GM12878 (cell line): ENCODE data around the gene SCGN.

Experiments used
- CHD2 ChIP-seq: IDR thresholded peaks from 2 replicates; pipeline ENCODE4 v1.6.1; 2011; ENCODE audit warnings: low read depth, low read length, improper control_type of control experiment, borderline replicate concordance
- CTCF ChIP-seq, 3 experiments: IDR thresholded peaks in 2 of 3; conservative IDR thresholded peaks in 1 of 3; 2 replicates each; pipeline ENCODE4 v1.5.1; 2011; ENCODE audit warnings: low read depth in 3 of 3, low read length in 3 of 3, mild to moderate bottlenecking in 3 of 3, control low read depth in 2 of 3, moderate library complexity in 2 of 3, inconsistent platforms in 1 of 3, mixed read lengths in 1 of 3; ENCODE audit not compliant: control insufficient read depth in 2 of 3, insufficient read depth in 1 of 3; ENCODE audit errors: extremely low read depth in 1 of 3
- EP300 ChIP-seq, 2 experiments: fragments of 150-350 bp in 1 of 2; IDR thresholded peaks; 2 replicates each; pipeline ENCODE4 v1.6.1; 2011 to 2012; ENCODE audit warnings: low read depth in 2 of 2, low read length in 2 of 2, borderline replicate concordance in 1 of 2, improper control_type of control experiment in 1 of 2, inconsistent platforms in 1 of 2; ENCODE audit not compliant: control insufficient read depth in 1 of 2
- EZH2 ChIP-seq: IDR thresholded peaks from 2 replicates; pipeline ENCODE4 v1.6.1; 2012; ENCODE audit warnings: low read depth, mild to moderate bottlenecking, control low read depth, inconsistent platforms, low read length, borderline replicate concordance; ENCODE audit not compliant: control insufficient read depth
- FOXK2 ChIP-seq: fragments of 450-650 bp; IDR thresholded peaks from 2 replicates; pipeline ENCODE4 v1.6.1; 2017; ENCODE audit warnings: mild to moderate bottlenecking, moderate library complexity
- HDAC6 ChIP-seq: fragments of 200-600 bp; sonication (generic); IDR thresholded peaks from one replicate; pipeline ENCODE4 v1.8.0; 2017; ENCODE audit warnings: antibody characterized with exemption; ENCODE audit not compliant: unreplicated experiment
- NFYA ChIP-seq: IDR thresholded peaks from 2 replicates; pipeline ENCODE4 v1.6.1; 2011; ENCODE audit warnings: low read depth, mild to moderate bottlenecking, low read length, improper control_type of control experiment, borderline replicate concordance
- POLR2AphosphoS5 ChIP-seq: IDR thresholded peaks from 2 replicates; pipeline ENCODE4 v1.6.1; 2011; ENCODE audit warnings: mild to moderate bottlenecking, low read length, inconsistent platforms
- RB1 ChIP-seq: fragments of 450-650 bp; formaldehyde crosslinking; IDR thresholded peaks from 2 replicates; pipeline ENCODE4 v1.6.1; 2017; ENCODE audit warnings: mild to moderate bottlenecking, borderline replicate concordance
- RFX5 ChIP-seq: IDR thresholded peaks from 2 replicates; pipeline ENCODE4 v1.6.1; 2011; ENCODE audit warnings: low read depth, low read length, improper control_type of control experiment
- TCF7 ChIP-seq: IDR thresholded peaks from 2 replicates; pipeline ENCODE4 v1.6.1; 2014; ENCODE audit warnings: antibody characterized with exemption, borderline replicate concordance
- ZBTB33 ChIP-seq: fragments of 450-650 bp; IDR thresholded peaks from 2 replicates; pipeline ENCODE4 v1.6.1; 2017; ENCODE audit warnings: mild to moderate bottlenecking

DNA sequence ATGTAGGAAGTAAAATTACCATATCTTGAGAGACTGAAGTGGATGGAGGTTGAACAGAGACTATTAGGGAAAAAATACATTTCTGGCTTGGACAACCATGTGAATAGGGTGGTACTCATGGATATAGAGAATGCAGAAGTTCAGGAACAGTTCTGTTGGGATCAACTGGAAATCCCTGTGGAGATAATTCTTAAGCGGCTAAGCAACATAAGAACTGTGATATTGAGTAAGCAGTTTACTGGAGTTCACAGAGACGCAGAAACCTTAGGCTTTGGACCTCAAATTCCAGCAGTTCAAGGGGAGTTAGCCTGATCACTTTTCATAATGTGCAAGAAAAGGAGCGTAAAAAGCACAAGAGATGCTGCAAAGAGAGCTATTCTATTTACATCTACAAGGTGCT is 78.9 kb downstream of the SCGN start:
- no peak for TF ChIP-seq RFX5
- no peak for TF ChIP-seq EP300 (IDR thresholded peaks at IDR 0.05; ENCODE audit: borderline replicate concordance in 1 of 2, control insufficient read depth in 1 of 2, low read depth in 2 of 2, low read length in 2 of 2)
- no peak for TF ChIP-seq POLR2AphosphoS5
- TF ChIP-seq CTCF (IDR thresholded peaks at IDR 0.05 in 2 of 3, conservative IDR thresholded peaks at IDR 0.05 in 1 of 3; ENCODE audit: control insufficient read depth in 2 of 3, extremely low read depth in 1 of 3, insufficient read depth in 1 of 3, low read depth in 3 of 3, low read length in 3 of 3): no peak
- no peak for TF ChIP-seq HDAC6
- no peak for TF ChIP-seq CHD2
- TF ChIP-seq EZH2: no peak
- TF ChIP-seq TCF7: no peak
- TF ChIP-seq RB1: no peak
- TF ChIP-seq ZBTB33: no peak
- TF ChIP-seq NFYA: no peak
- no peak for TF ChIP-seq FOXK2
